Inflammatory macrophage treated with lipopolysaccharide for 4 hours (primary cell): ENCODE data around the gene PELO.

Source experiments
- DNase-seq: peaks from one replicate; pipeline ENCODE4 v3.0.0-alpha.2; 2020

Gene PELO

GRCh38 chr5:52834320-52834719 lies 46.6 kb downstream of the PELO start:
- DNase-seq: no peak

GRCh38 chr5:52837068-52837467 lies 49.4 kb downstream of the PELO start:
- DNase-seq: no peak
